M059J (cell line): ENCODE measurements around the gene MAGI1. TPM values are rescaled to one million over a fixed set of nuclear protein-coding genes. Genes with fewer than 3 reads are reported as not detected.
A peak's percentile ranks its signal among the peaks of the same experiment; 100 is the strongest.

ENCODE experiments used
- DNase-seq: peaks from one replicate; pipeline ENCODE4 v3.0.0-alpha.2; 2012; ENCODE audit warnings: low read depth
- total RNA-seq: library from RNA; depleted of rRNA; stranded (reverse); fragments of >200 nt; shearing (Covaris generic); gene quantifications from 2 replicates; pipeline ENCODE4 v1.2.3, GENCODE V29; 2014

Gene MAGI1
- total RNA-seq, 1 experiment from 2014 or later = 2.8 TPM

- DNase-seq = no peak
Measured at GRCh38 chr3:65595222-65596028, 443.3 kb downstream of the MAGI1 start.

- DNase-seq = no peak
Measured at GRCh38 chr3:65593780-65594752, 444.7 kb downstream of the MAGI1 start.

DNA sequence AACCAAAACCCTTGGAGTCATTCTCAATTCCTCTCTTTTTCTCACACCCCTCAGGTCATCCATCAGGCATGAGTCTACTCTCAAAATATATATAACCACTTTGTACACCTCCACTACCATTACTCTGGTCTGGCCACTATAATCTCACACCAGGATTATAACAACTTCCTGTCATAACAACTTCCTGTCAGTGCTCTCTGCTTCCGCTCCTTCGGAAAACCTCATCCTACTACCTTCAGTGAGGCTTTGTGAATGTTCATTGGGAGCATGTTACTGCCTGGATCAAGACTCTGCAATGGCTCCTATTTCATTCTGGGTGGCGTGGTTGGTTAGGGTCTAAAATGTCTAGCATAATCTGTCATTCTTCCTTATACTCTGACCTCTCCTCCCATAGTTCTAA, 447.4 kb downstream of the MAGI1 start:
- no peak for DNase-seq

DNA sequence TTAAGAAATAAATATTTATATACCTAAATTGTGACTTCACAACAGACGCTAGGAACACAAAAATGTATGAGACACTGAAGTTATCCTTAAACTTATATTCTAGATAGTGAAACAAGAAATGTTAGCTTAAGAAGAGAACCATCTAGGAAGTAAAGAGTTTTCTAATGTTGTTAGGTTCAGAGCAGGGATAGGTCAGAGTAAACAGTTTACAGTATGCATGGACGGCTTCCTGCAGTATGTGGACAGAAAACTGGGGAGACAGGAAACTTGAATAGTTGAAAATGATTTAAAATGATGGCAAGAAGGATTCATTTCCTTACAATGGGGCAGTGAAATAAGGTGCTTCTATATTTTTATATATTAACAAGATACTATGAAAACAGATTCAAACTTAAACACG, 449.8 kb downstream of the MAGI1 start:
- DNase-seq = no peak

DNA sequence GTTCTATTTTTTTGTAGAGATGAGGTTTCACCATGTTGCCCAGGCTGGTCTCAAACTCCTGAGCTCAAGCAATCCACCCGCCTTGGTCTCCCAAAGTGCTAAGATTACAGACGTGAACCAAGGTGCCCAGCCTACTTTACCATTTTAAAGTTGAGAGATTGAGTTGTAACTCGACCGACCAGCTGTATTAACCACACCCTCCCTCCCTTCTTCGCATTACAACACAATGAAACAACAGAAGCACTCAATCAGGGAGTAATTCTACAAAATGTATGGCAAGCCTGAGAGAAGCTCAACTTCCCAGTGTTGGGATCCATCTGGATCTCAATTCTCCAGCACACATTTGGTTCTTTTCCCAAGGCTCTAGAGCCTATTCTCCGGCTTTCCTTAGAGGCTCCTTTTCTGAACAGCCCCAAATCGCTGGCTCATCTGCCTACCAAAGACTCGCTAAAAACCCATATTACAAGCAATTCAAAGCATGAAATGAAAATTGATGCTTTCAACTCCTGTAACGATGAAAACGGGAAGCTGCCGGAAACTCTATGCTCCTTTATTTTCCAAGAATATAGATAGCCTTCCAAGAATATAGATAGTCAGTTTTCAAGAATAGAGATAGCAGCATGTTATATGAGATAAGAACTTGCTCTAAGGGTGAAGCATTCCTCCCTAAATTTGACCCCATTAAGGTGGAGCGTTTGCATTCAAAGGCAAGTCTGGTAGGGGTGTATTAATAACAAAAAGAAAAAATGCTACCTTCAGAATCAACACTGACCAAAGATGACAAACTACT, 450.9 kb downstream of the MAGI1 start:
- no peak for DNase-seq

DNA sequence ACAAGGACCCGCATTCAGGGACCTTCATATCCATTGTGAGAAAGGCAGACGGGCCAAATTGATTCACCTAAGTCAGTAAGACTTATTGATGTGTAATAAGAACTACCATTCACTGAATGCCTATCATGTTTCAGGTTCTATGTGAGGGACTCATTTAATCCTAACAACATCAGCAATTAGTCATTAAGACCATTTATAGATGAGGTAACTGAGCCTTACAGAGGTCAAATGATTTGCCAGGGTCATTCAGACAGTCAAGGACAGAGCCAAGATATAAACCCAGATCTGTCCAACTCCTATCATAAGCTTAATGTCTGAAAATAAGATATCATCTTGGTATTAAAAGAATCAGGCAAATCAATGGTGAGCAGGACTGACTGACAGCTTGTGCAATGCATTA, 453.8 kb downstream of the MAGI1 start:
- DNase-seq = no peak

GRCh38 chr3:65584002-65584401, 454.7 kb downstream of the MAGI1 start:
- no peak for DNase-seq

- no peak for DNase-seq
Measured at GRCh38 chr3:65583188-65583587, 455.5 kb downstream of the MAGI1 start.

DNA sequence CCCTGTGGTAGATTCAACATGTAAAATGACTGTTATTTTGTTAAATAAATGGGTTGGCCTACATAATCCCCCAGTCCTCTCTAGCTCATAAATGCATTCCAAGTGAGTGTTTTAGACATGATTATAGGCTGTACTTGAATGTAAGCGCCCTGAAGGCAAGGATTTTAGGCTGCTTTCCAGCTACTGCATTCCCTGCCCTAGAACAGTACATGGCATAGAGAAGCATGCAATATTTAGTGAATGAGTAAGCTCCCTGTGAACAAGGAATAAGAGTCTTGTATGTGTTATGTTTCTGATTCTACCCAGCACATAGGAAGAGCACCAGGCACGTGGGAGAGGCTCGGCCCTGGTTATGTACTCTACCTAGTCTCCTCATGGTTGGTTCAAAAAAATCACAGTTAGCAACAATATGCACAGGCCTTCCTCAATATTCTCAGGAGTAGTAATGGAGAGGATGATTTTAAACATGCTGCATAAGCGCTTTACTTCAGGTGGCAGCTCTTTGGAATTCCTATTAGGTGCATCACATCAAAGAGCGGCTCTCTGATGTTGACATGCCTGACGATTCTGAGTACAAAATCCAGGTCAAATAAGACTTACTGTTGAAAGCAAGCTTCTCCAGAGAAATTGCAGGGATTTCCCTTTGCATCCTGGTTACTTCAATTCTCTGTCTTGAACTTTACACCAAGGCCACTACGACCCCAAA, 456.6 kb downstream of the MAGI1 start:
- DNase-seq = peak; percentile 15

DNA sequence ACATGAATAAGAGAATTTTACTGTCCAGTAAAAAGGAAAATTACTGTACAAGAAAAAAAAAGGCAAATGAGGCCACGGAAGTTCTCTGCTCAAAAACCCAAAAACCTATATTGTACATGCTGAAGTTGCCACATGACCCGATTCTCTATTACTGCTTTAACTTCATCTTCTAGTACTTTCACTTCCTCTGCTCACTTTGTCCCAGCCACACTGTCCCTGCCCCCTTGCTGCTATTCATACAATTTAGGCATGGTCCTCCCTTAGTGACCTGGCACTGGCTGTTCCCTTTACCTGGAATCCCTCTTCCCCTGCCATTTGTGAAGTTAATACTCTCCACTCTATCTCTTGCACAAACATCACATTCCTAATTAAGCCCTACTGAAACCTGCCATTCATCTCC, 457.4 kb downstream of the MAGI1 start:
- no peak for DNase-seq

GRCh38 chr3:65578861-65579260, 459.9 kb downstream of the MAGI1 start:
- no peak for DNase-seq

GRCh38 chr3:65577843-65578430, 460.8 kb downstream of the MAGI1 start:
- DNase-seq = no peak

DNA sequence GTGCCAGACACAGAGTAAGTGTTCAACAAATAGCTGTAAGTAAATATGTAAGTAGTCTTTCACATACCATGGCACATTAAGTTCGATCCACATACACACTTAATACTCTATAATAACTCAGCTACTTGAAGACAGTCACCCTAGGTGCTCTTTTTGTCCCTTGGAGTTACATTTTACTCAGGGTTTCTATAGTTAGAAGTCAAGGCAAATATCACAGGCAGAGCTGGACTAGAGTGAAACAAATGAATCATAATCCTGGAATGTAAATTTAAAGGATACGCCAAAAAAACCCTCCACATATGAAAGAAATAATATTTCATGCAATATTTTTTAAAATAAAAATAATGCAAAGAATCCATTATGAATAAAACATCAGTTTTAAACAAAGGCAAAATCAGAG, 461.8 kb downstream of the MAGI1 start:
- no peak for DNase-seq

DNA sequence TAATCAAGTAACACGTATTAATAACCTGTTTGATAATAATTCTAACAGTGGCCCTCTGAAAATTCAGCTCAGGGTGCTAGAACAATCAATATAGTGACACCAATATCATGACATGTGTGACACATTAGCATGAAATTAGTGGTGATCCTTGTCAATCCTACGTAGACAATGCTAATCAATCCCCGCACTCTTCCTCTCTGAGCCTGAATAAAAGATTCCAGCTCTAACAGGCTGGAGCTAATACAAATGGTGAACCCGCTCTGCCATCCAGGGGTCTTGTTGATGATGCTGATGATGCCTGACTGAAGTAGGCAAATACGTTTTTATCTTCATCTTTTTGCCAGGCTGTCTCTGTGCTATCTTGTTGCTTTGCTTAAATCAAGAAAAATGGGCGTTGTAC, 462.5 kb downstream of the MAGI1 start:
- DNase-seq = no peak

GRCh38 chr3:65575376-65575840, 463.3 kb downstream of the MAGI1 start:
- DNase-seq = peak; percentile 20

- DNase-seq = no peak
Measured at GRCh38 chr3:65573548-65574116, 465.1 kb downstream of the MAGI1 start.

GRCh38 chr3:65572175-65572777, 466.4 kb downstream of the MAGI1 start:
- no peak for DNase-seq

DNA sequence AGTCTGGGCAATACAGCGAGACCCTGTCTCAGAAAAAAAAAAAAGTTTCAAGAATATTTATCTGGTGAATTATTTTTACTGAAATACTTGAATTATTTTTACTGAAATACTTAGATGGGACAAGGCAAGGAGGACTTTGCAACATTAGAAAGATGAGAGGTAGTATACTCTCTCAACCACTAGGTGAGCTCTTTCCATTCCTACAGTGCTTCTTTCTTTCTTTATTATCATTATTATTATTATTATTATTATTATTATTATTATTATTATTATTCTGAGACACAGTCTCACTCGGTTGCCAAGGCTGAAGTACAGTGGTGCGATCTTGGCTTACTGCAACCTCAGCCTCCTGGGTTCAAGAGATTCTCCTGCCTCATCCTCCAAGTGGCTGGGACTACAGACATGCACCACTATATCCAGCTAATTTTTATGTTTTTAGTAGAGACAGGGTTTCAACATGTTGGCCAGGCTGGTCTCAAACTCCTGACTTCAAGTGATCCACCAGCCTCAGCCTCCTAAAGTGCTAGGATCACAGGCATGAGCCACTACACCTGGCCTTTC, 468.8 kb downstream of the MAGI1 start:
- no peak for DNase-seq

DNA sequence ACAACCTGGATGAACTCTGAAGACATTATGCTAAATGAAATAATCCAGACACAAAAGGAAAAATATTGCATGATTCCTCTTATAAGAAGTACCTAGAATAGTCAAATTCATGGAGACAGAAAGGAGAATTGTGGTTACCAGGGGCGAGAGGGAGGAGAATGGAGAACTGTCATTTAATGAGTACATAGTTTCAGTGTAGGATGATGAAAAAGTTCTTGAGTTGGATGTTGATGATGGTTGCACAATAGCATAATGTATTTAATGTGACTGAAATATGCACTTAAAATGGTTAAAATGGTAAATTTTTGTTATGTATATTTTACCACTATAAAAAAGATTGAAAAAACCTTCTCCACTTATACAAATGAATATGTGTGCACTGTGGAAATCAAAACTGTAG, 469.6 kb downstream of the MAGI1 start:
- no peak for DNase-seq

- DNase-seq = no peak
Measured at GRCh38 chr3:65568497-65568896, 470.2 kb downstream of the MAGI1 start.
